SIG-M5 treated with dmso at 0.1 percent for 504 hours (cell line): ENCODE results near the gene ACP1.

Experiments used
- DNase-seq: peaks from one replicate; lab custom pipeline; 2025; ENCODE audit not compliant: unreplicated experiment; lab: John Stamatoyannopoulos, UW

The ACP1 gene

DNA sequence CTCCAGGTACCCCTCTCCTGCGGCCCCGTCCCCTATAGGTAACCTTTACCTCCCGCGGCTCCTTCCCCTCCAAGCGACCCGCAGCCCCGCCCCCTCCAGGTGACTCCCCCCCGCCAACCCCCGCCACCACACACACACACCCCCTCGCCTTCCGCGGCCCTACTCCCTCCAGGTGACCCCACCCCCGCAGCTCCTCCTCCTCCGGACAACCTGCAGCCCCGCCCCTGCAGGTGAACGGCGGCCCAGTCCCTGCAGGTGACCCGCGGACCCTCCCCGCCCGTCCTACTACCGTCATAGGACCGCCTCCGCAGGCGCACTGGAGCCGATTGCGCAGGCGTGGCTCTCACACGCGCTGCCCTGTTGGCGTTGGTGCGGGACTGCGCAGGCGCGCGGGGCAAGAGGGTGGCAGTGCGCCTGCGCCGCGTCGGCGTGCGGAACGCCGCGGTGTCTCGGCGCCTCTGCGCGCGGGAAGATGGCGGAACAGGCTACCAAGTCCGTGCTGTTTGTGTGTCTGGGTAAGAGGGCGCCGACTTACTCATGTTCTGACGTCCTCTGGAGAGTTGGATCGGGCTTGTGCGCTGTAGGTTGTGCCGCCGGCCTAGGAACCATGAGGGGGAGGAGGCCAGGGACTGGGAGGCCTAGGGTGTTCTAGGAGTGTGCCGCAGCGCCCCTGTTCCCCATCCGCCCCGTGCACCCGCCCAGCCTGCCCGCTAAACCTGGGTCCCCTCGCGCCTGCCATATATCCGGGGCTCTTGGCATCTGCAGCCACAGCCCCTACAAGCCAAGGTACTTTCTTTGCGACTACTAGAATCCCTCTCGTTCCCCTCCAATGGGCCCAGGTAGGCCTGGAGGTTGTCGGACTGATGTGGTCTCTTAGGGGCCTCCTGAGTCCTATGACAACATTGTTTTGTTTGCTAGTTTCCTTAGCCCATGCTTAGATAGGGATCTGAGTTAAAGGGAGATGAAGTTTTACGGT lies at the start of gene ACP1:
TSS of gene ACP1 (plus strand) at position 455 of the 976 bp plus-strand sequence. CDS start at position 473, 18 bp downstream.
- peak; percentile 91 for DNase-seq

DNA sequence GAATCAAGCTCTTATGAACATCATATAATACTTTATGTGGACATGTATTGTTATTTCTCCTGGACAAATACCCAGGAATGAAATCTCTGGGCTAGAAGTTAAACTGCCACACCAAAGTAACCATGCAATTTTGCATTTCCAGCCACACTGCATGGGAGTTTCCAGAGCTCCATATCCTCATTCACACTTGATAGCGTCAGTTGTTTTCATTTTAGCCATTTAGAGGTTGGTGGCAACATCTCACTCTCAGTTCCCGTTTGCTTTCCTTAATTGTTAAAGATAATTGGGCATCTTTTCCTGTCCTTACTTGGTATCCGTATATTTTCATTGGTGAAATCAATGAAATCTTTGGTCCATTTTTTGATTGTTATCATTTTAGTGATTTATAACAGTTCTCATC lies 48.7 kb upstream of the ACP1 start:
- no peak for DNase-seq

DNA sequence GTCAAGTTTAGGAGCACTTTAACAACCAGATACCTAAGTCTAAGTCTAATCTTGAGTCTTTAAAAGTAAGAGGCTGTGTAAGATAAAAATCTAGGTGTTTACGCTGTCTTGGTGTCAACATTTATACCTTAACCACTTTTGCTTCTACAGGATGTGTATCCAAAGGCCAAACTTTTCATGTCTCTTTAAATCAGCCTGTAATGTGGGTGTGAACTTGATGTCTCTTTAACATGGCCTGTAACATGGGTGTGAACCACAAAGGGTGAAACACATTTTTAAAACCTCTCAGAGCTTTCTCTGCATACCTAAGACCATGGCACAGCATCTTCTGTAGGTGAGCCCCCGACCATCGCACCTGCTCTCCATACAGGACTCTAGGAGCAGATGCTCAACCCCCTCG lies 41.3 kb upstream of the ACP1 start:
- no peak for DNase-seq

GRCh38 chr2:223971-224760 lies 40.6 kb upstream of the ACP1 start:
- no peak for DNase-seq

- DNase-seq: no peak
Observed at GRCh38 chr2:228115-228514, 36.6 kb upstream of the ACP1 start.

- DNase-seq: no peak
Observed at GRCh38 chr2:228518-229278, 36.0 kb upstream of the ACP1 start.

GRCh38 chr2:231521-232185 lies 33.1 kb upstream of the ACP1 start:
- no peak for DNase-seq

GRCh38 chr2:233030-233429 lies 31.7 kb upstream of the ACP1 start:
- DNase-seq: no peak

DNA sequence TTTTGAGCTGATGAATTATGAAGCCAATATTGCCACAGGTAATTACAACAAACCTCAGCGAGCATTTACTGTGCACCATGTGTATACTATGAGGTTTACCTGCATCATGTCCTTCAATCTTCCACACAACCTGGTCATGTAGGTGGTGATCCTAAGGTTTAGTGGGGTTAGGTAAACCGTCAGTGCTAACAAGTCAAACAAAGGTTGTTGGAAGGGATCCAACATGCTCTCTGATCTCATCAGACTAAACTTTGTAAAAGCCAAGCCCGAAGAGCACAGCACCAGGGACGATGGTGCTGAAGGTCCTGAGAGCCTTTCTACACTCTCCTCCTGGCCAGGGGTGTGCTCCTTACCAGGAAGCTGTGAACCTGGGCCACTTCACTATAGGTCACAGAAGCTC lies 30.3 kb upstream of the ACP1 start:
- no peak for DNase-seq

- no peak for DNase-seq
Observed at GRCh38 chr2:236993-237539, 27.7 kb upstream of the ACP1 start.

- DNase-seq: no peak
Observed at GRCh38 chr2:237878-238277, 26.9 kb upstream of the ACP1 start.

DNA sequence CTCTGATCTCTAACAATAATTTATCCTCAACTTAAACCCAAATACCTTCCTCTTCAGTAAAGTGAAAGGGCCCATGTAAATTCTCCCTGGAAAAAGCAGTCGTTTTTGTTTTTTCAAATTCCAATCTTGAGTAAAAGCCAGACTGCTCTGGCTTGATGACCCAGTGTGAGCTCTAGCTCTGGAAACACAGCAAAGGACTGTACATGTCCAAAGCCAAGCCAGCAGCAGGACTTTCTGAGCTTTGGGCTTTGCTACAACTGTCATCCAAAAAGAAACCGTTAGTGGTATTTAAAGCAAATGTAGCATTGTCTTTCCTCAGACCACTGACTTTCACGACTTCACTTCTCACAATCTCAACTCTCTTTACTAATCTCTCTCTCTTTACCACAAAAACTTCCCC lies 26.3 kb upstream of the ACP1 start:
- no peak for DNase-seq

DNA sequence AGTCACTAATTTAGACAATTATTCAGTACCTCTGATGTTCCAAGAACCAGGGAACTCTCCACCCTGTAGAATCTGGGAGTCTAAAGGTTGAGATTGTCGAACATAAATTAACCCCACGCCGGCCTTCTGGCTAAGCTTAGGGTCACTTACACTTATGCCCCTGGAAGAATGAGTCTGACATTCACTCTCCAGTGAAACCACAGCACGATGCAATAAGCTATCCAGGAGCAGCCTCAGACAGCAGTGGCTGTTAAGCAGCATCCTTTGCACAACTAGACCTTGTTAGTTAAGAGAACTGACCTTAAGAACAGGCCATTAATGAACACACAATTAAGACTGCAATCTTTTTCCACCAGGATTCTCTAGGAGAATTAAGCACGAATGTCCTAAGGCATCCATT lies 25.9 kb upstream of the ACP1 start:
- DNase-seq: no peak

DNA sequence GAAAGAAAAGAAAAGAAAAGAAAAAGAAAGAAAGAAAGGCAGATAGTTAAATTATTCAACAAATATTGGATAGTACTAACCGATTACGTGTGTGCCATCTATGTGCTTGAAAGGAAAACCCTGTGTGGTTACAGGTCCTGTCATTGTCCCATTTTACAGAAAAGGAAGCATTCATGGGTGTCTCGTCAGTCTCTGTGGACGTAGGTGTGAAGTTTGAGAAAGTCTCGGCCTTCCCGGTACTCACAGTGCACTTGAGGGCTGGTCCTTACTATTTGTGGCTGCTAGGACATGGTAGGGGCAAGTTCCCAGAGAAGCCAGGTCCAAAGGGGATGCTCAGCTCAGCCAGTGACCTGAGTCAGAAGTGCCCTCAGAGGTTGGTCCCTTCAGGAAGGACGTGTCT lies 20.2 kb upstream of the ACP1 start:
- DNase-seq: no peak

GRCh38 chr2:246489-247144 lies 18.1 kb upstream of the ACP1 start:
- peak; percentile 63 for DNase-seq

DNA sequence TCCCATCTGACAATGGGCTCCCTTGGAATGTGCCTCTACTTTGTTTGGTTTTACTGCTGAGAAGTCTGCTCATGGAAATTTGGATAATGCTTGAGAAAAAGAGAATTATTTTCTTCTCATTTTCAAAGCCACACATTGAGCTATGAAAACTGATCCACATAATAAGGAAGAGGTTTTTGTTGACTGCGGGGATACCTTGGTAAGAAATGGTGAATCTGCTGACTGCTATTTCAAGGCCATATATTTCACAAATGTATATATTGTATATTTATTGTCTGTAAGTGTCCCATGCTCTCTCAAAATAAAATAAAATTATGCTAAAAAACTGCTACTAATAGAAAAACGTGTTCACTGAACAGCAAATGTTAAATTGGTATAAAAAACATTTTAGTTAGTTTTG lies 16.0 kb upstream of the ACP1 start:
- DNase-seq: no peak

DNA sequence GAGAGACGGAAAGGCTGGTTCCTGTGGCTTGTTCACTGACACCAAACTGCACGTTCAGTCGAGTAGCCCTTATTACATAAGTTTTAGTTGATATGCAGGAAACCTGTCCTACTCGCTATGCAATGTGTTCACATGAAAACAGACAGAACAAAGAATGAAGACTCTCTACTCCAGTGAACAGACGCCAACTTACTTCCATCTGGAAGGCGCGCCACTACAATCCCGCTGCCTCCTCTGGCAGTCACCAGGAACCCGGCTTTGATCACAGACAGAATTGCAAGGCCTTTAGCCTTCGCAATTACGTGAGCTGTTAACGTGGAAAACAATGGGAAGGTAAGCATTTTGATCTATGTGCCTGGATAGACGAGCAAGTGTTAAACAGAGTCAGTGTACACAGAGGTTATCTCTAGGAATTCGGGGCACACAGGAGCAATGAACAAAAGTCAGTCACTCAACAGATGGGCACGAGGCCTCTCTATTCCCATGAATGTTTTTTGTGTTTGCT lies 15.2 kb upstream of the ACP1 start:
- DNase-seq: no peak

GRCh38 chr2:252001-252602 lies 12.6 kb upstream of the ACP1 start:
- no peak for DNase-seq

DNA sequence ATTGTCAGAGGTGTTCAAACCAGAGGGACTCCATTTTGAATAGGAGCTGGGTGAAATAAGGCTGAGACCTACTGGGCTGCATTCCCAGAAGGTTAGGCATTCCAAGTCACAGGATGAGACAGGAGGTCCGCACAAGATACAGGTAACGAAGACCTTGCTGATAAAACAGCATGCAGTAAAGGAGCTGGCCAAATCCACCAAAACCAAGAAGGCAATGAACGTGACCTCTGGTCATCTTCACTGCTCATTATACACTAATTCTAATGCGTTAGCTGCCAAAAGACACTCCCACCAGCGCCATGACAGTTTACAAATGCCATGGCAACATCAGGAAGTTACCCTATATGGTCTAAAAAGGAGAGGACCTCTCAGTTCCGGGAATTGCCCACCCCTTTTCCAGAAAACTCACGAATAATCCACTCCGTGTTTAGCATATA lies 11.5 kb upstream of the ACP1 start:
- no peak for DNase-seq
